ENCODE data around the gene DMD.

The DMD gene

DNA sequence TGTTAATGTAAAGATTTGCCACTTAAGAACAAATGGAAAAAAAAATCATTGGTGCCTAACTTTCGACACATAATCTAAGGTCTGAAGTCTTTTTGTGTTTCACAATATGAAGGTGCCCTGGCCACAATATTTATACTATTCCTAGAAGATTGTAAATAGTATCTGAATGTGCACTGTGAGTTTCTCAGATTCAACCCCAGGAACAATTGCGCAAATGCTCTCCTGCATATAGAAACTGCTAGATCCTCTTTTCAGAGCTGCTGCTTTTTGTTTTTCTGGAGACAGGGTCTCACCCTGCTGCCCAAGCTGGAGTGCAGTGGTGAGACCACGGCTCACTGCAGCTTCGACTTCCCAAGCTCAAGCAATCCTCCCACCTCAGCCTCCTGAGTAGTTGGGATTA lies 1659.4 kb downstream of the DMD start:
- no peaks in the 10 kb centered on the region for H3K27me3 ChIP-seq (ENCODE audit: low read depth, low read length)
- peaks cover 26% of the 10 kb centered on the region for H3K4me1 ChIP-seq (ENCODE audit: low read length)
- H2AFZ ChIP-seq (ENCODE audit: low read depth, low read length), result no peak overlapping the region
- no peaks in the 10 kb centered on the region for H3K9me3 ChIP-seq (ENCODE audit: insufficient read depth, low read length)
- no peak overlapping the region for H3K27ac ChIP-seq (ENCODE audit: low read length)
- H3K4me3 ChIP-seq (ENCODE audit: low read length), result no peak overlapping the region
- H3K4me2 ChIP-seq (ENCODE audit: low read length), result no peak overlapping the region
- no peaks in the 10 kb centered on the region for H3K79me2 ChIP-seq (ENCODE audit: low read length)
- TF ChIP-seq, protein P1, sequence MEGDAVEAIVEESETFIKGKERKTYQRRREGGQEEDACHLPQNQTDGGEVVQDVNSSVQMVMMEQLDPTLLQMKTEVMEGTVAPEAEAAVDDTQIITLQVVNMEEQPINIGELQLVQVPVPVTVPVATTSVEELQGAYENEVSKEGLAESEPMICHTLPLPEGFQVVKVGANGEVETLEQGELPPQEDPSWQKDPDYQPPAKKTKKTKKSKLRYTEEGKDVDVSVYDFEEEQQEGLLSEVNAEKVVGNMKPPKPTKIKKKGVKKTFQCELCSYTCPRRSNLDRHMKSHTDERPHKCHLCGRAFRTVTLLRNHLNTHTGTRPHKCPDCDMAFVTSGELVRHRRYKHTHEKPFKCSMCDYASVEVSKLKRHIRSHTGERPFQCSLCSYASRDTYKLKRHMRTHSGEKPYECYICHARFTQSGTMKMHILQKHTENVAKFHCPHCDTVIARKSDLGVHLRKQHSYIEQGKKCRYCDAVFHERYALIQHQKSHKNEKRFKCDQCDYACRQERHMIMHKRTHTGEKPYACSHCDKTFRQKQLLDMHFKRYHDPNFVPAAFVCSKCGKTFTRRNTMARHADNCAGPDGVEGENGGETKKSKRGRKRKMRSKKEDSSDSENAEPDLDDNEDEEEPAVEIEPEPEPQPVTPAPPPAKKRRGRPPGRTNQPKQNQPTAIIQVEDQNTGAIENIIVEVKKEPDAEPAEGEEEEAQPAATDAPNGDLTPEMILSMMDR (IDR thresholded peaks at IDR 0.05; ENCODE audit: low read depth, low read length), result no peak
- no peak for TF ChIP-seq EZH2phosphoT487 (IDR thresholded peaks at IDR 0.05; ENCODE audit: low read depth)
- H3K9ac ChIP-seq (ENCODE audit: low read length), result no peak overlapping the region
- no peaks in the 10 kb centered on the region for H3K36me3 ChIP-seq (replicated peaks; ENCODE audit: low read depth, low read length)
- no peaks in the 10 kb centered on the region for H4K20me1 ChIP-seq (ENCODE audit: insufficient read depth, low read length)

DNA sequence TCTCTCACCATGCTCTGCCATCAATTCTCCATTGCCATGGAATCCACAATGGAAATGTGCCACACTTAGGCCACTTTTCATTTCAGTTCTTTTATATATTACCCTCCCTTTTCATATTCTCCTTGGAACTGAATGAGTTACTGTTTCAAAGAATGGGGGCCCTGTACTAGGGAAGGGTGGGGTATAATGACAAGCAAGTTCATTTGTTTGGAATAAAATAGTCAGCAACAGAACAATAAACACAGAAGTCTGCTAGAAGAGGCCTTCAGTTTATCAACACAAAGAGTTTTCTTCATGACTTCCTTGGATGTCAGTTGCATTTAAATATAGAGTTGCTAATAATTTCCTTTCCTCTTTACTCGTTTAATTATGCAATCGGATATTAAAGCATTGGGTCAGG lies 1661.2 kb downstream of the DMD start:
- Histone ChIP-seq H4K20me1 (ENCODE audit: insufficient read depth, low read length) (no peaks in the 10 kb centered on the region), H2AFZ (ENCODE audit: low read depth, low read length) (no peak overlapping the region), H3K9ac (ENCODE audit: low read length) (no peak overlapping the region), H3K9me3 (ENCODE audit: insufficient read depth, low read length) (no peaks in the 10 kb centered on the region), H3K79me2 (ENCODE audit: low read length) (no peaks in the 10 kb centered on the region), H3K27me3 (ENCODE audit: low read depth, low read length) (no peaks in the 10 kb centered on the region), H3K27ac (ENCODE audit: low read length) (no peak overlapping the region), H3K4me3 (ENCODE audit: low read length) (no peak overlapping the region), H3K4me1 (ENCODE audit: low read length) (peaks cover 36% of the 10 kb centered on the region), H3K4me2 (ENCODE audit: low read length) (no peak overlapping the region), H3K36me3 (replicated peaks; ENCODE audit: low read depth, low read length) (no peaks in the 10 kb centered on the region)
- TF ChIP-seq, protein P1 (IDR thresholded peaks at IDR 0.05; ENCODE audit: low read depth, low read length), result no peak
- no peak for TF ChIP-seq EZH2phosphoT487 (IDR thresholded peaks at IDR 0.05; ENCODE audit: low read depth)

DNA sequence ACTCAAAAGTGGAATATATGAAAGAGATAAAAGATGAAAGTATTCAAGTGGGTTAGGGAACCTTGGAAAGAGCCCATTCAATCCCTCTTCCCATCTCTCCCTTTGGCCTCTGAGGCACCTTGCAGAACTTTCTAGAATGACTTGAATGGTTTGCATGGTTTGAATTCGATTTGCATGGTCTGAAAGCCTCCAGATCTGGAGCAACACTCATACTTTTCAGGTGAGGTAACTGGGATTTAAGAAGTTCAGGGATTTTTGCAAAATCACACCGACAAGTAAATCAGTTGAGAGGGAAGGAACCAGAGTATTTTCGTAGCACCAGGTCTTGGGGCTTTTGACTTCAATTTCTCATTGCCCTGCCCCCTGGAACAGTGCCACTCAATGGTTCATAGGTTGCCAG lies 1663.5 kb downstream of the DMD start:
- Histone ChIP-seq H3K36me3 (replicated peaks; ENCODE audit: low read depth, low read length) (no peaks in the 10 kb centered on the region), H3K27ac (ENCODE audit: low read length) (no peak overlapping the region), H3K79me2 (ENCODE audit: low read length) (no peaks in the 10 kb centered on the region), H3K9ac (ENCODE audit: low read length) (no peak overlapping the region), H3K4me1 (ENCODE audit: low read length) (peaks cover 33% of the 10 kb centered on the region), H4K20me1 (ENCODE audit: insufficient read depth, low read length) (no peaks in the 10 kb centered on the region), H3K4me2 (ENCODE audit: low read length) (no peak overlapping the region), H2AFZ (ENCODE audit: low read depth, low read length) (no peak overlapping the region), H3K9me3 (ENCODE audit: insufficient read depth, low read length) (no peaks in the 10 kb centered on the region), H3K27me3 (ENCODE audit: low read depth, low read length) (no peaks in the 10 kb centered on the region), H3K4me3 (ENCODE audit: low read length) (no peak overlapping the region)
- no peak for TF ChIP-seq EZH2phosphoT487 (IDR thresholded peaks at IDR 0.05; ENCODE audit: low read depth)

DNA sequence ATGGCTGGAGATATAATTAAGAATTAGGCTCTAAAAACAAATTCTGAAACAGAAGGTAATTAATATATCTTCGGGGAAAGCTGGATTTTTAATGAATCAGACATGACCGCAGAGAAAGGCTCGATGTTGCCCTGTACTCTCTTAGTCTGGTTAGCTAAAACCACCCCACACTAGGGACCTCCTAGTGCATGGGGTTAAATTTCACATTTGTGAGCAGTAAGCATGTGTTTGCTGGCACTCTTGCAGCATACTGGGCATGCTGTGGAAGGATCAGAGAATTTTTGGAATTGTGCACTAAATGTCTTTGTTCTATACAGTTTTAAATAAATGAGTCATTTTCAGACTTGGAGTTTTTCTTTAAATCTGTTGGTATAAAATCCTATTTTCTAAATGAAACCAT lies 1663.9 kb downstream of the DMD start:
- no peaks in the 10 kb centered on the region for H3K27me3 ChIP-seq (ENCODE audit: low read depth, low read length)
- H3K4me2 ChIP-seq (ENCODE audit: low read length), result no peak overlapping the region

More for the DNA sequence above, 1663.9 kb downstream of the DMD start:
- Histone ChIP-seq H3K36me3 (replicated peaks; ENCODE audit: low read depth, low read length) (no peaks in the 10 kb centered on the region), H3K4me3 (ENCODE audit: low read length) (no peak overlapping the region), H3K4me1 (ENCODE audit: low read length) (peaks cover 29% of the 10 kb centered on the region), H3K27ac (ENCODE audit: low read length) (no peak overlapping the region), H4K20me1 (ENCODE audit: insufficient read depth, low read length) (no peaks in the 10 kb centered on the region), H3K79me2 (ENCODE audit: low read length) (no peaks in the 10 kb centered on the region), H3K9me3 (ENCODE audit: insufficient read depth, low read length) (no peaks in the 10 kb centered on the region), H2AFZ (ENCODE audit: low read depth, low read length) (no peak overlapping the region), H3K9ac (ENCODE audit: low read length) (no peak overlapping the region)
- TF ChIP-seq, protein P1 (IDR thresholded peaks at IDR 0.05; ENCODE audit: low read depth, low read length), result no peak
- TF ChIP-seq EZH2phosphoT487 (IDR thresholded peaks at IDR 0.05; ENCODE audit: low read depth), result no peak

All from OCI-LY3 (cell line).